Panc1 (cell line): ENCODE measurements around the gene ZCCHC7. TPM values are rescaled to one million over a fixed set of nuclear protein-coding genes. Genes with fewer than 3 reads are reported as not detected.

Experiments used
- ATAC-seq: fragments of 200-7000 bp; cut with Tn5 transposase; 2 replicates; pipeline ENCODE4 v1.9.1; 2020; ENCODE audit warnings: mild to moderate bottlenecking, moderate library complexity
- BruUV-seq: library from RNA; stranded (reverse); fragments of 400-500 nt; replicated peaks from 2 replicates; lab custom pipeline; 2021; lab: Mats Ljungman, UMichigan
- CTCF ChIA-PET: fragments of 300-600 bp; sonication (Branson Sonifier 250); formaldehyde crosslinking; loops from one replicate; lab custom pipeline; 2022; ENCODE audit warnings: antibody characterized with exemption; lab: Charles Lee
- POLR2A ChIA-PET: fragments of 300-600 bp; sonication (Branson Sonifier 250); formaldehyde crosslinking; loops from one replicate; lab custom pipeline; 2022; ENCODE audit warnings: antibody characterized with exemption; lab: Charles Lee
- DNase-seq: peaks from one replicate; pipeline ENCODE4 v3.0.0-alpha.2; 2010; ENCODE audit warnings: low read depth, low spot score
- H3K27ac ChIP-seq: 2 replicates; pipeline ENCODE4 v1.5.1; 2011; ENCODE audit warnings: mild to moderate bottlenecking, low read length, inconsistent platforms
- H3K27me3 ChIP-seq: fragments of 200-500 bp; sonication (Bioruptor generic); 2 replicates; pipeline ENCODE4 v1.6.0; 2014; ENCODE audit warnings: low read length, inconsistent platforms; ENCODE audit not compliant: control insufficient read depth, insufficient read depth
- H3K36me3 ChIP-seq: fragments of 200-500 bp; sonication (Bioruptor generic); 2 replicates; pipeline ENCODE4 v1.5.1; 2014; ENCODE audit warnings: inconsistent platforms, mild to moderate bottlenecking, low read length, moderate library complexity; ENCODE audit not compliant: control insufficient read depth, insufficient read depth
- H3K4me1 ChIP-seq: 2 replicates; pipeline ENCODE4 v1.5.1; 2011; ENCODE audit warnings: inconsistent platforms, mild to moderate bottlenecking, low read length, moderate library complexity; ENCODE audit not compliant: control insufficient read depth, insufficient read depth
- H3K4me3 ChIP-seq, 2 experiments: 2 replicates each; pipeline ENCODE4 v1.5.1; 2011 to 2012; ENCODE audit warnings: low read depth in 2 of 2, low read length in 2 of 2, mild to moderate bottlenecking in 2 of 2, inconsistent platforms in 1 of 2, moderate library complexity in 1 of 2
- H3K9me3 ChIP-seq: fragments of 200-500 bp; sonication (Bioruptor generic); 2 replicates; pipeline ENCODE4 v1.5.1; 2014; ENCODE audit warnings: low read depth, mild to moderate bottlenecking, inconsistent platforms, low read length, moderate library complexity; ENCODE audit not compliant: control insufficient read depth, insufficient read depth
- POLR2AphosphoS5 ChIP-seq: IDR thresholded peaks from 2 replicates; pipeline ENCODE4 v1.6.1; 2012; ENCODE audit warnings: mild to moderate bottlenecking, low read depth, low read length, moderate library complexity
- SIN3A ChIP-seq: IDR thresholded peaks from 2 replicates; pipeline ENCODE4 v1.6.1; 2012; ENCODE audit warnings: low read depth, mild to moderate bottlenecking, low read length, moderate library complexity, borderline replicate concordance; ENCODE audit not compliant: insufficient read depth
- TCF7L2 ChIP-seq: IDR thresholded peaks from 2 replicates; pipeline ENCODE4 v1.6.1; 2011; ENCODE audit warnings: mild to moderate bottlenecking, low read depth, low read length, inconsistent platforms
- in situ Hi-C: cut with HindIII; loops from 2 replicates; pipeline ENCODE4 v1.10.0; 2016; ENCODE audit warnings: low sequenced_read_pairs, low pct_unique_long_range_greater_than_20kb
- intact Hi-C: fragments of 100-400 bp; cut with micrococcal nuclease; formaldehyde crosslinking; loops from one replicate; pipeline ENCODE4 v1.10.0; 2022; ENCODE audit not compliant: unreplicated experiment
- total RNA-seq: library from RNA; stranded (reverse); gene quantifications from one replicate; pipeline ENCODE4 v1.2.1, GENCODE V29; 2021; ENCODE audit not compliant: unreplicated experiment
- TF ChIP-seq, protein P1 (sequence below), 2 experiments: IDR thresholded peaks; 2 replicates each; pipeline ENCODE4 v1.6.1; 2011 to 2012; ENCODE audit warnings: low read depth in 2 of 2, control low read depth in 1 of 2, low read length in 1 of 2, mild to moderate bottlenecking in 1 of 2, moderate library complexity in 1 of 2; ENCODE audit not compliant: insufficient read depth in 1 of 2
- TF ChIP-seq, protein P2 (sequence below): fragments of 450-650 bp; IDR thresholded peaks from 2 replicates; pipeline ENCODE4 v1.5.1; 2017; ENCODE audit warnings: mild to moderate bottlenecking

Gene ZCCHC7
- total RNA-seq, 1 experiment from 2014 or later: 43.7 TPM

DNA sequence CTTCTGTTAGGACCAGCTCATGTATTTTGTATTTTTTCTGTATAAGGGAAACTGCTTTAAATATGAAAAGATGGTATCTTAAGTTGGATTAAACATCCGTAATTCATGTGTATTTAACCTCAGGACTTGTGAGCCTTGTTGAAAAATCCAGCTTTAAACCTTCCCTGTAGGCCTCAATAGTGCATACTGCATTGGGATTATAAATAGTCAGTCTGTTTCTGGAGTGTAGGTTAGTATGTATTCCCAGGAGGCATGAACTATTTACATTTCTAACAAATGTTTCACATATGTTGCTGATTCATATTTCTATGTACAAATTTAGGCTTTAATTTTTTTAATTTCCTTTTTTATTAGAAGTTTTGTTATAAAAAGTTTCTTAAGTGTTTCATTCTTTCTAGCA lies 164.3 kb downstream of the ZCCHC7 start:
- no TSS peak for BruUV-seq
- peak overlapping the region; percentile 5; the same call in 1 of the 2 replicates for H3K27ac ChIP-seq
- H3K4me1 ChIP-seq: peaks cover 18% of the 10 kb centered on the region
- no peak for TF ChIP-seq POLR2AphosphoS5
- no peak for TF ChIP-seq TCF7L2
- TF ChIP-seq, protein P1, sequence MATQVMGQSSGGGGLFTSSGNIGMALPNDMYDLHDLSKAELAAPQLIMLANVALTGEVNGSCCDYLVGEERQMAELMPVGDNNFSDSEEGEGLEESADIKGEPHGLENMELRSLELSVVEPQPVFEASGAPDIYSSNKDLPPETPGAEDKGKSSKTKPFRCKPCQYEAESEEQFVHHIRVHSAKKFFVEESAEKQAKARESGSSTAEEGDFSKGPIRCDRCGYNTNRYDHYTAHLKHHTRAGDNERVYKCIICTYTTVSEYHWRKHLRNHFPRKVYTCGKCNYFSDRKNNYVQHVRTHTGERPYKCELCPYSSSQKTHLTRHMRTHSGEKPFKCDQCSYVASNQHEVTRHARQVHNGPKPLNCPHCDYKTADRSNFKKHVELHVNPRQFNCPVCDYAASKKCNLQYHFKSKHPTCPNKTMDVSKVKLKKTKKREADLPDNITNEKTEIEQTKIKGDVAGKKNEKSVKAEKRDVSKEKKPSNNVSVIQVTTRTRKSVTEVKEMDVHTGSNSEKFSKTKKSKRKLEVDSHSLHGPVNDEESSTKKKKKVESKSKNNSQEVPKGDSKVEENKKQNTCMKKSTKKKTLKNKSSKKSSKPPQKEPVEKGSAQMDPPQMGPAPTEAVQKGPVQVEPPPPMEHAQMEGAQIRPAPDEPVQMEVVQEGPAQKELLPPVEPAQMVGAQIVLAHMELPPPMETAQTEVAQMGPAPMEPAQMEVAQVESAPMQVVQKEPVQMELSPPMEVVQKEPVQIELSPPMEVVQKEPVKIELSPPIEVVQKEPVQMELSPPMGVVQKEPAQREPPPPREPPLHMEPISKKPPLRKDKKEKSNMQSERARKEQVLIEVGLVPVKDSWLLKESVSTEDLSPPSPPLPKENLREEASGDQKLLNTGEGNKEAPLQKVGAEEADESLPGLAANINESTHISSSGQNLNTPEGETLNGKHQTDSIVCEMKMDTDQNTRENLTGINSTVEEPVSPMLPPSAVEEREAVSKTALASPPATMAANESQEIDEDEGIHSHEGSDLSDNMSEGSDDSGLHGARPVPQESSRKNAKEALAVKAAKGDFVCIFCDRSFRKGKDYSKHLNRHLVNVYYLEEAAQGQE (IDR thresholded peaks at IDR 0.05; ENCODE audit: insufficient read depth in 1 of 2, low read depth in 2 of 2, low read length in 1 of 2): no peak
- TF ChIP-seq, protein P2, sequence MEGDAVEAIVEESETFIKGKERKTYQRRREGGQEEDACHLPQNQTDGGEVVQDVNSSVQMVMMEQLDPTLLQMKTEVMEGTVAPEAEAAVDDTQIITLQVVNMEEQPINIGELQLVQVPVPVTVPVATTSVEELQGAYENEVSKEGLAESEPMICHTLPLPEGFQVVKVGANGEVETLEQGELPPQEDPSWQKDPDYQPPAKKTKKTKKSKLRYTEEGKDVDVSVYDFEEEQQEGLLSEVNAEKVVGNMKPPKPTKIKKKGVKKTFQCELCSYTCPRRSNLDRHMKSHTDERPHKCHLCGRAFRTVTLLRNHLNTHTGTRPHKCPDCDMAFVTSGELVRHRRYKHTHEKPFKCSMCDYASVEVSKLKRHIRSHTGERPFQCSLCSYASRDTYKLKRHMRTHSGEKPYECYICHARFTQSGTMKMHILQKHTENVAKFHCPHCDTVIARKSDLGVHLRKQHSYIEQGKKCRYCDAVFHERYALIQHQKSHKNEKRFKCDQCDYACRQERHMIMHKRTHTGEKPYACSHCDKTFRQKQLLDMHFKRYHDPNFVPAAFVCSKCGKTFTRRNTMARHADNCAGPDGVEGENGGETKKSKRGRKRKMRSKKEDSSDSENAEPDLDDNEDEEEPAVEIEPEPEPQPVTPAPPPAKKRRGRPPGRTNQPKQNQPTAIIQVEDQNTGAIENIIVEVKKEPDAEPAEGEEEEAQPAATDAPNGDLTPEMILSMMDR: no peak
- TF ChIP-seq SIN3A: no peak
- no peaks in the 10 kb centered on the region for H3K36me3 ChIP-seq
- in situ Hi-C loops: no loop called here
- POLR2A ChIA-PET: interaction anchor here (0.7 kb wide), 1 partner anchor 556 kb away, joined by 3 read pairs; no protein-coding TSS in a partner anchor
- DNase-seq: no peak
- CTCF ChIA-PET: interaction anchor here (0.5 kb wide), 1 partner anchor 84 kb away, joined by 5 read pairs; no protein-coding TSS in a partner anchor
- H3K9me3 ChIP-seq: no peaks in the 10 kb centered on the region
- no peaks in the 10 kb centered on the region for H3K27me3 ChIP-seq
- no peak for ATAC-seq
- intact Hi-C loops: no loop called here
- no peak overlapping the region for H3K4me3 ChIP-seq

DNA sequence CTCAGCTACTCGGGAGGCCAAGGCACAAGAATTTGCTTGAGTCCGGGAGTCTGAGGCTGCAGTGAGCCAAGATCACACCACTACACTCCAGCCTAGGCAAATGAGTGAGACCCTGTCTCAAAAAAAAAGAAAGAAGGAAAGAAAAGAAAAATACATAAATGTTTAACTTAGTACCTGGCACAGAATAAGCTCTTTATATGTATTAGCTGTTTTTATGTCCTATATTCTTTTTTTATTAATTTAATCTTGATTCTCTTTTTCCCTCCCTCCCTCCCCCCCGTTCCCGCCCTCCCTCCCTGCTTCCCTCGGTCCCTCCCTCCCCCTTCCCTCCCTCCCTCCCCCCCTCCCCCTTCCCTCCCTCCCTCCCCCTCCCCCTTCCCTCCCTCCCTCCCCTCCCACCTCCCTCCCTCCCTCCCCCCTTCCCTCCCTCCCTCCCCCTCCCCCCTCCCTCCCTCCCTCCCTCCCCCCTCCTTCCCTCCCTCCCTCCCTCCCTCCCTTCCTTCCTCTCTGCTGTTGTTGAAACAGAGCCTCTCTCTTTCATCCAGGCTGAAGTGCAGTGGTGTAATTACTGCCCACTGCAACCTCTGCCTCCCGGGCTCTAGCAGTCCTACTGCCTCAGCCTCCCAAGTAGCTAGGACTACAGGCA lies 166.3 kb downstream of the ZCCHC7 start:
- Histone ChIP-seq H3K36me3 (no peaks in the 10 kb centered on the region), H3K27ac (no peak overlapping the region), H3K9me3 (no peaks in the 10 kb centered on the region), H3K4me1 (peaks cover 18% of the 10 kb centered on the region), H3K27me3 (no peaks in the 10 kb centered on the region), H3K4me3 (no peak overlapping the region)
- POLR2A ChIA-PET: no interaction called here
- CTCF ChIA-PET: no interaction called here
- no TSS peak for BruUV-seq
- TF ChIP-seq, protein P2: no peak
- TF ChIP-seq TCF7L2: no peak
- TF ChIP-seq, protein P1 (IDR thresholded peaks at IDR 0.05; ENCODE audit: insufficient read depth in 1 of 2, low read depth in 2 of 2, low read length in 1 of 2): no peak
- no peak for TF ChIP-seq POLR2AphosphoS5
- no peak for TF ChIP-seq SIN3A
- intact Hi-C loops: no loop called here
- DNase-seq: no peak
- no peak for ATAC-seq
- in situ Hi-C loops: no loop called here
